HepG2 (cell line): Measurements from ENCODE around the gene TK2.

ENCODE experiments used
- CHCHD3 ChIP-seq: sonication (generic); formaldehyde crosslinking; IDR thresholded peaks from 2 replicates; pipeline ENCODE4 v1.8.0; 2022; ENCODE audit warnings: mild to moderate bottlenecking, missing genetic modification reagents, moderate library complexity
- NR2F6 ChIP-seq, 2 experiments: IDR thresholded peaks; 2 replicates each; pipeline ENCODE4 v1.6.1; 2016; ENCODE audit warnings: antibody characterized with exemption in 1 of 2, mild to moderate bottlenecking in 1 of 2
- SNRNP70 ChIP-seq: fragments of 200-400 bp; formaldehyde crosslinking; IDR thresholded peaks from 2 replicates; pipeline ENCODE4 v1.6.1; 2017; ENCODE audit warnings: mild to moderate bottlenecking, low read depth, low read length, moderate library complexity
- SRF ChIP-seq: IDR thresholded peaks from 2 replicates; pipeline ENCODE4 v1.6.1; 2011; ENCODE audit warnings: mild to moderate bottlenecking, low read depth, low read length, moderate library complexity
- ZNF331 ChIP-seq: sonication (generic); formaldehyde crosslinking; IDR thresholded peaks from 2 replicates; pipeline ENCODE4 v1.4.0; 2020; ENCODE audit warnings: missing genetic modification reagents

- no peak for TF ChIP-seq NR2F6 (IDR thresholded peaks at IDR 0.05)
- no peak for TF ChIP-seq NR2F6 (CRISPR knock-in tag; IDR thresholded peaks at IDR 0.05)
- no peak for TF ChIP-seq CHCHD3 (CRISPR knock-in tag)
- no peak for TF ChIP-seq SNRNP70
- no peak for TF ChIP-seq SRF
- TF ChIP-seq ZNF331: no peak
These were observed 6.4 kb downstream of the TK2 start for GRCh38 chr16:66543541-66543940.
